HG03460 (cell line): ENCODE measurements around the gene TMEM135.
"Not testable (repeated sequence)": the region's sequence is repeated elsewhere in the genome, so short reads cannot be mapped to it uniquely, and the experiment has no call there.

Experiments used
- ATAC-seq: cut with Tn5 transposase; IDR thresholded peaks from one replicate; pipeline ENCODE4 v1.9.1; 2021; ENCODE audit not compliant: unreplicated experiment

TMEM135 gene

GRCh38 chr11:87076260-87076783, 38.6 kb downstream of the TMEM135 start:
- no peak for ATAC-seq

- no peak for ATAC-seq
These were observed 39.2 kb downstream of the TMEM135 start for GRCh38 chr11:87076874-87077429.

- ATAC-seq = no peak
These were observed 43.6 kb downstream of the TMEM135 start for GRCh38 chr11:87081358-87081757.

GRCh38 chr11:87082590-87082989, 44.9 kb downstream of the TMEM135 start:
- no peak for ATAC-seq

- no peak for ATAC-seq
These were observed 45.3 kb downstream of the TMEM135 start for GRCh38 chr11:87083029-87083428.

GRCh38 chr11:87092159-87092558, 54.4 kb downstream of the TMEM135 start:
- no peak for ATAC-seq

GRCh38 chr11:87092567-87092966, 54.8 kb downstream of the TMEM135 start:
- no peak for ATAC-seq

- ATAC-seq = no peak
These were observed 59.8 kb downstream of the TMEM135 start for GRCh38 chr11:87097582-87097981.

GRCh38 chr11:87101956-87102580, 64.3 kb downstream of the TMEM135 start:
- ATAC-seq = no peak

- ATAC-seq = not testable (repeated sequence)
These were observed 68.1 kb downstream of the TMEM135 start for GRCh38 chr11:87105826-87106225.

- ATAC-seq = not testable (repeated sequence)
These were observed 69.6 kb downstream of the TMEM135 start for GRCh38 chr11:87107379-87107778.

- ATAC-seq = no peak
These were observed 72.9 kb downstream of the TMEM135 start for GRCh38 chr11:87110443-87111131.

- no peak for ATAC-seq
These were observed 76.4 kb downstream of the TMEM135 start for GRCh38 chr11:87114093-87114492.

- no peak for ATAC-seq
These were observed 78.5 kb downstream of the TMEM135 start for GRCh38 chr11:87116185-87116584.

GRCh38 chr11:87120937-87121336, 83.2 kb downstream of the TMEM135 start:
- no peak for ATAC-seq

- ATAC-seq = no peak
These were observed 85.1 kb downstream of the TMEM135 start for GRCh38 chr11:87122852-87123251.

GRCh38 chr11:87125257-87125656, 87.5 kb downstream of the TMEM135 start:
- ATAC-seq = no peak

- ATAC-seq = no peak
These were observed 89.4 kb downstream of the TMEM135 start for GRCh38 chr11:87127101-87127500.

- ATAC-seq = no peak
These were observed 90.6 kb downstream of the TMEM135 start for GRCh38 chr11:87128372-87128771.

GRCh38 chr11:87134524-87135106, 96.9 kb downstream of the TMEM135 start:
- no peak for ATAC-seq

- ATAC-seq = no peak
These were observed 98.5 kb downstream of the TMEM135 start for GRCh38 chr11:87136236-87136635.

GRCh38 chr11:87137711-87138110, 100.0 kb downstream of the TMEM135 start:
- ATAC-seq = no peak
